HEK293T (cell line): Measurements from ENCODE around the gene RPAP3.

Source experiments
- ARNT ChIP-seq: fragments of 450-650 bp; IDR thresholded peaks from 2 replicates; pipeline ENCODE4 v1.6.1; 2017; ENCODE audit warnings: mild to moderate bottlenecking
- BHLHE40 ChIP-seq: fragments of 450-650 bp; IDR thresholded peaks from 2 replicates; pipeline ENCODE4 v1.6.1; 2016; ENCODE audit warnings: mild to moderate bottlenecking, moderate library complexity, borderline replicate concordance
- CTBP1 ChIP-seq: fragments of 450-650 bp; IDR thresholded peaks from 2 replicates; pipeline ENCODE4 v1.6.1; 2016; ENCODE audit warnings: borderline replicate concordance
- FOXK2 ChIP-seq: fragments of 450-650 bp; IDR thresholded peaks from 2 replicates; pipeline ENCODE4 v1.6.1; 2016; ENCODE audit warnings: mild to moderate bottlenecking
- FOXM1 ChIP-seq: fragments of 450-650 bp; IDR thresholded peaks from 2 replicates; pipeline ENCODE4 v1.6.1; 2017; ENCODE audit warnings: mild to moderate bottlenecking, borderline replicate concordance
- HDGF ChIP-seq: fragments of 450-650 bp; IDR thresholded peaks from 2 replicates; pipeline ENCODE4 v1.6.1; 2017; ENCODE audit warnings: antibody characterized with exemption, borderline replicate concordance
- NFRKB ChIP-seq: fragments of 450-650 bp; IDR thresholded peaks from 2 replicates; pipeline ENCODE4 v1.6.1; 2016; ENCODE audit warnings: mild to moderate bottlenecking, moderate library complexity
- SP1 ChIP-seq: fragments of 450-650 bp; IDR thresholded peaks from 2 replicates; pipeline ENCODE4 v1.6.1; 2017
- SUZ12 ChIP-seq: fragments of 450-650 bp; IDR thresholded peaks from 2 replicates; pipeline ENCODE4 v1.6.1; 2016; ENCODE audit warnings: mild to moderate bottlenecking
- TARDBP ChIP-seq: fragments of 450-650 bp; IDR thresholded peaks from 2 replicates; pipeline ENCODE4 v1.6.1; 2016

GRCh38 chr12:47612953-47613352 is 92.9 kb downstream of the RPAP3 start:
- no peak for TF ChIP-seq NFRKB
- no peak for TF ChIP-seq SP1
- no peak for TF ChIP-seq TARDBP
- TF ChIP-seq FOXK2, result no peak
- TF ChIP-seq SUZ12, result no peak
- TF ChIP-seq CTBP1, result no peak
- TF ChIP-seq ARNT, result no peak
- TF ChIP-seq FOXM1, result no peak
- no peak for TF ChIP-seq BHLHE40
- no peak for TF ChIP-seq HDGF
